ENCODE data around the gene PEDS1. TPM values are rescaled to one million over a fixed set of nuclear protein-coding genes. Genes with fewer than 3 reads are reported as not detected.
A peak's percentile ranks its signal among the peaks of the same experiment; 100 is the strongest.

The PEDS1 gene
- total RNA-seq, 2 experiments from 2014 or later, result 16.0 to 17.3 TPM

GRCh38 chr20:50145566-50145965 is 8.0 kb downstream of the PEDS1 start:
- peaks cover 34% of the 10 kb centered on the region for H3K36me3 Mint-ChIP-seq (ENCODE audit: low read depth)
- POLR2A ChIA-PET, result interaction anchor here (0.6 to 2.7 kb wide), 2 partner anchors 8 to 595 kb away, joined by 3 to 11 read pairs; partner anchors contain the start of gene PEDS1

GRCh38 chr20:50144362-50144761 is 9.2 kb downstream of the PEDS1 start:
- TF ChIP-seq CTCF (IDR thresholded peaks at IDR 0.05), result no peak
- POLR2A ChIA-PET, result interaction anchor here (0.6 to 2.7 kb wide), 2 partner anchors 9 to 237 kb away, joined by 3 to 11 read pairs; partner anchors contain the start of gene PEDS1
- no peaks in the 10 kb centered on the region for H3K9me3 Mint-ChIP-seq
- no peak for DNase-seq
- peak overlapping the region; percentile 25 for H3K27ac Mint-ChIP-seq
- CTCF ChIA-PET, result interaction anchor here (0.9 to 2.5 kb wide), 6 partner anchors 11 to 166 kb away, joined by 3 to 11 read pairs (median 4); no protein-coding TSS in a partner anchor
- intact Hi-C loops (cut with micrococcal nuclease), result no loop called here
- H3K27me3 Mint-ChIP-seq, result no peaks in the 10 kb centered on the region
- peaks cover 38% of the 10 kb centered on the region for H3K36me3 Mint-ChIP-seq (ENCODE audit: low read depth)
- ATAC-seq, result no peak
- no peak overlapping the region for H3K4me3 Mint-ChIP-seq
- peaks cover 48% of the 10 kb centered on the region for H3K4me1 Mint-ChIP-seq (ENCODE audit: low read depth)

More at GRCh38 chr20:50145566-50145965, 8.0 kb downstream of the PEDS1 start:
- peaks cover 48% of the 10 kb centered on the region for H3K4me1 Mint-ChIP-seq (ENCODE audit: low read depth)
- CTCF ChIA-PET, result interaction anchor here (1.0 to 2.5 kb wide), 3 partner anchors 24 to 42 kb away, joined by 3 to 11 read pairs (median 7); no protein-coding TSS in a partner anchor
- no peak for TF ChIP-seq CTCF (IDR thresholded peaks at IDR 0.05)
- no peak overlapping the region for H3K4me3 Mint-ChIP-seq
- intact Hi-C loops (cut with micrococcal nuclease), result no loop called here
- H3K27ac Mint-ChIP-seq, result peak overlapping the region; percentile 98
- no peaks in the 10 kb centered on the region for H3K27me3 Mint-ChIP-seq
- no peaks in the 10 kb centered on the region for H3K9me3 Mint-ChIP-seq
- ATAC-seq (no peak), DNase-seq (no peak)

- intact Hi-C loops (cut with micrococcal nuclease), result no loop called here
- Mint-ChIP-seq H3K9me3 (no peaks in the 10 kb centered on the region), H3K27me3 (no peaks in the 10 kb centered on the region), H3K4me1 (ENCODE audit: low read depth) (peaks cover 40% of the 10 kb centered on the region), H3K27ac (no peak overlapping the region), H3K36me3 (ENCODE audit: low read depth) (peaks cover 37% of the 10 kb centered on the region), H3K4me3 (no peak overlapping the region)
- ChIA-PET CTCF (no interaction called here), POLR2A (interaction anchor here (0.8 to 2.7 kb wide), 2 partner anchors 11 to 29 kb away, joined by 3 to 11 read pairs; partner anchors contain the start of genes PEDS1 and UBE2V1)
- DNase-seq, result no peak
- no peak for ATAC-seq
- no peak for TF ChIP-seq CTCF (IDR thresholded peaks at IDR 0.05)
Measured at GRCh38 chr20:50142812-50143211, 10.7 kb downstream of the PEDS1 start.

- intact Hi-C loops (cut with micrococcal nuclease), result no loop called here
- ChIA-PET POLR2A (interaction anchor here (0.8 kb wide), 1 partner anchor 29 kb away, joined by 3 read pairs; the partner anchor contains the start of gene UBE2V1), CTCF (interaction anchor here (1.1 kb wide), 1 partner anchor 21 kb away, joined by 3 read pairs; no protein-coding TSS in a partner anchor)
- no peak overlapping the region for H3K27ac Mint-ChIP-seq
- TF ChIP-seq CTCF (IDR thresholded peaks at IDR 0.05), result no peak
- peaks cover 39% of the 10 kb centered on the region for H3K4me1 Mint-ChIP-seq (ENCODE audit: low read depth)
- ATAC-seq (no peak), DNase-seq (no peak)
- H3K9me3 Mint-ChIP-seq, result no peaks in the 10 kb centered on the region
- H3K27me3 Mint-ChIP-seq, result no peaks in the 10 kb centered on the region
- no peak overlapping the region for H3K4me3 Mint-ChIP-seq
- peaks cover 34% of the 10 kb centered on the region for H3K36me3 Mint-ChIP-seq (ENCODE audit: low read depth)
Measured at GRCh38 chr20:50141811-50142561, 11.5 kb downstream of the PEDS1 start.
